ENCODE results near the gene PNLIPRP2. TPM values are rescaled to one million over a fixed set of nuclear protein-coding genes. Genes with fewer than 3 reads are reported as not detected.

The PNLIPRP2 gene
- total and polyA plus RNA-seq, 7 donors, result 0.01 to 0.91 (median 0.14) TPM; not detected in 3

- Histone ChIP-seq H3K36me3 (ENCODE audit: insufficient read depth in 1 of 2, low read depth in 1 of 2) (no peaks in the 10 kb centered on the region), H3K4me1 (no peaks in the 10 kb centered on the region), H3K27ac (no peak overlapping the region), H3K9me3 (no peaks in the 10 kb centered on the region), H3K4me3 (no peak overlapping the region), H3K27me3 (ENCODE audit: insufficient read depth in 3 of 3, low read length in 2 of 3) (peaks cover 0 to 3% (median 0%) of the 10 kb centered on the region in 3 donors)
- intact Hi-C loops (cut with DNase I), result no loop called here
- ATAC-seq, result no peak
- TF ChIP-seq CTCF (IDR thresholded peaks at IDR 0.05), result no peak
- WGBS, 3 donors, result 80 to 81% (median 81%) methylated on average over 10 of the region's 10 CpGs
- no peak for DNase-seq
These were observed 38.4 kb downstream of the PNLIPRP2 start for GRCh38 chr10:116659049-116659670.

- TF ChIP-seq CTCF (IDR thresholded peaks at IDR 0.05), result no peak
- no peak overlapping the region for H3K4me3 ChIP-seq
These were observed 40.1 kb downstream of the PNLIPRP2 start for GRCh38 chr10:116660860-116661259.

GRCh38 chr10:116663342-116663741, 42.6 kb downstream of the PNLIPRP2 start:
- WGBS, 3 donors, result 92 to 95% (median 94%) methylated on average over 7 of the region's 7 CpGs
- TF ChIP-seq CTCF (IDR thresholded peaks at IDR 0.05), result no peak
- Histone ChIP-seq H3K36me3 (ENCODE audit: insufficient read depth in 1 of 2, low read depth in 1 of 2) (no peaks in the 10 kb centered on the region), H3K4me1 (no peaks in the 10 kb centered on the region), H3K4me3 (no peak overlapping the region), H3K9me3 (no peaks in the 10 kb centered on the region), H3K27me3 (ENCODE audit: insufficient read depth in 3 of 3, low read length in 2 of 3) (no peaks in the 10 kb centered on the region), H3K27ac (no peak overlapping the region)
- no peak for DNase-seq
- no peak for ATAC-seq
- intact Hi-C loops (cut with DNase I), result no loop called here

More at GRCh38 chr10:116660860-116661259, 40.1 kb downstream of the PNLIPRP2 start:
- Histone ChIP-seq H3K27me3 (ENCODE audit: insufficient read depth in 3 of 3, low read length in 2 of 3) (peaks cover 0 to 3% (median 0%) of the 10 kb centered on the region in 3 donors), H3K4me1 (no peaks in the 10 kb centered on the region), H3K9me3 (no peaks in the 10 kb centered on the region), H3K27ac (no peak overlapping the region), H3K36me3 (ENCODE audit: insufficient read depth in 1 of 2, low read depth in 1 of 2) (no peaks in the 10 kb centered on the region)
- intact Hi-C loops (cut with DNase I), result no loop called here
- WGBS, 3 donors, result 18 to 27% (median 25%) methylated on average over 5 of the region's 5 CpGs
- no peak for ATAC-seq
- no peak for DNase-seq

GRCh38 chr10:116664631-116665030, 43.9 kb downstream of the PNLIPRP2 start:
- TF ChIP-seq CTCF (IDR thresholded peaks at IDR 0.05), result no peak
- Histone ChIP-seq H3K27me3 (ENCODE audit: insufficient read depth in 3 of 3, low read length in 2 of 3) (peaks cover 0 to under 1% (median 0%) of the 10 kb centered on the region in 3 donors), H3K4me1 (no peaks in the 10 kb centered on the region), H3K36me3 (ENCODE audit: insufficient read depth in 1 of 2, low read depth in 1 of 2) (no peaks in the 10 kb centered on the region), H3K9me3 (no peaks in the 10 kb centered on the region), H3K27ac (no peak overlapping the region), H3K4me3 (no peak overlapping the region)
- WGBS, 3 donors, result 52 to 88% (median 61%) methylated on average over 5 of the region's 5 CpGs
- intact Hi-C loops (cut with DNase I), result no loop called here
- no peak for ATAC-seq
- DNase-seq, result no peak
